Vagina (tissue), 2 donors: Measurements from ENCODE around the gene PLOD2. TPM values are rescaled to one million over a fixed set of nuclear protein-coding genes. Genes with fewer than 3 reads are reported as not detected.

Experiments
- DNase-seq, 2 donors: peaks; one replicate each; pipeline ENCODE4 v3.0.0-alpha.2; 2017; ENCODE audit errors: extremely low spot score in 2 of 2
- H3K27ac ChIP-seq: fragments of 200-600 bp; sonication (generic); one replicate; pipeline ENCODE4 v1.5.1; 2019
- H3K27me3 ChIP-seq: fragments of 200-600 bp; sonication (generic); one replicate; pipeline ENCODE4 v1.5.1; 2019
- H3K36me3 ChIP-seq, 2 donors: fragments of 200-600 bp; sonication (generic); one replicate each; pipeline ENCODE4 v1.5.1; 2017 to 2019
- H3K4me1 ChIP-seq: fragments of 200-600 bp; sonication (generic); one replicate; pipeline ENCODE4 v1.5.1; 2019
- H3K4me3 ChIP-seq, 2 donors: fragments of 200-600 bp; sonication (generic); 1 replicate in 1 of 2; 2 replicates in 1 of 2; pipeline ENCODE4 v1.5.1; 2016 to 2019
- H3K9me3 ChIP-seq: fragments of 200-600 bp; sonication (generic); one replicate; pipeline ENCODE4 v1.5.1; 2019
- POLR2A ChIP-seq, 2 donors: fragments of 450-650 bp; IDR thresholded peaks; one replicate each; pipeline ENCODE4 v1.6.1; 2017; ENCODE audit warnings: antibody characterized with exemption in 2 of 2, mild to moderate bottlenecking in 2 of 2, moderate library complexity in 2 of 2
- POLR2AphosphoS5 ChIP-seq, 2 donors: sonication (generic); formaldehyde crosslinking; IDR thresholded peaks; one replicate each; pipeline ENCODE4 v1.9.0; 2017; ENCODE audit warnings: antibody characterized with exemption in 2 of 2, mild to moderate bottlenecking in 2 of 2, low read depth in 1 of 2; ENCODE audit not compliant: insufficient read depth in 1 of 2
- intact Hi-C: fragments of 100-400 bp; cut with DNase I; formaldehyde crosslinking; loops from one replicate; pipeline ENCODE4 v1.15.1; 2023
- total RNA-seq: library from RNA; depleted of rRNA; stranded (reverse); fragments of >200 nt; gene quantifications from one replicate; pipeline ENCODE4 v1.2.3, GENCODE V29; 2016
- TF ChIP-seq, protein P1 (sequence below), 3 experiments: fragments of 450-650 bp in 2 of 3; fragments of 200-600 bp in 1 of 3; sonication (generic) in 1 of 3; IDR thresholded peaks; one replicate each; pipeline ENCODE4 v1.5.1; 2017 to 2019; ENCODE audit warnings: antibody characterized with exemption in 3 of 3, mild to moderate bottlenecking in 2 of 3, moderate library complexity in 2 of 3

PLOD2 gene
- total RNA-seq, 1 donor from 2014 or later, result 27.0 TPM

DNA sequence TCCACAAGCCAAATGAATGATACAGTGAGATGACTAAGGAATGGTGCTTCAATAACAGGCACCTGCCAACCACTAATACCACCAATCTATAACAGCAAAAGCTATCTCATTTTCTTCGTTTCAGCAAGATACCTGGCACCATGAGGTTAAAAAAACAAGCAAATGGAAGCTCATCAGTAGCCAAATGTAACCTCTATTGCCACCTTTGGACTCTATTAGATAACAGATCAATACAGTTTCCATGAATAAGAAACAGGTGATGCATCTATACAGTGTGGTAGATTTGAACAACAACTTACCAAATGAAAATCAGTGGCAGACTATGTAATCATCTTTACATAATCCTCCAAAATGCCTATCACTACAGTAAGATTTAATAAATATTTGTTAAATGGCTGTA lies 32.8 kb downstream of the PLOD2 start:
- Histone ChIP-seq H3K4me3 (no peak overlapping the region), H3K9me3 (no peaks in the 10 kb centered on the region), H3K36me3 (no peaks in the 10 kb centered on the region), H3K27me3 (no peaks in the 10 kb centered on the region), H3K27ac (no peak overlapping the region), H3K4me1 (peaks cover 24% of the 10 kb centered on the region)
- intact Hi-C loops, result no loop called here
- TF ChIP-seq POLR2A (IDR thresholded peaks at IDR 0.05) (no peak), POLR2AphosphoS5 (IDR thresholded peaks at IDR 0.05; ENCODE audit: insufficient read depth in 1 of 2, low read depth in 1 of 2) (no peak)
- TF ChIP-seq, protein P1, sequence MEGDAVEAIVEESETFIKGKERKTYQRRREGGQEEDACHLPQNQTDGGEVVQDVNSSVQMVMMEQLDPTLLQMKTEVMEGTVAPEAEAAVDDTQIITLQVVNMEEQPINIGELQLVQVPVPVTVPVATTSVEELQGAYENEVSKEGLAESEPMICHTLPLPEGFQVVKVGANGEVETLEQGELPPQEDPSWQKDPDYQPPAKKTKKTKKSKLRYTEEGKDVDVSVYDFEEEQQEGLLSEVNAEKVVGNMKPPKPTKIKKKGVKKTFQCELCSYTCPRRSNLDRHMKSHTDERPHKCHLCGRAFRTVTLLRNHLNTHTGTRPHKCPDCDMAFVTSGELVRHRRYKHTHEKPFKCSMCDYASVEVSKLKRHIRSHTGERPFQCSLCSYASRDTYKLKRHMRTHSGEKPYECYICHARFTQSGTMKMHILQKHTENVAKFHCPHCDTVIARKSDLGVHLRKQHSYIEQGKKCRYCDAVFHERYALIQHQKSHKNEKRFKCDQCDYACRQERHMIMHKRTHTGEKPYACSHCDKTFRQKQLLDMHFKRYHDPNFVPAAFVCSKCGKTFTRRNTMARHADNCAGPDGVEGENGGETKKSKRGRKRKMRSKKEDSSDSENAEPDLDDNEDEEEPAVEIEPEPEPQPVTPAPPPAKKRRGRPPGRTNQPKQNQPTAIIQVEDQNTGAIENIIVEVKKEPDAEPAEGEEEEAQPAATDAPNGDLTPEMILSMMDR (IDR thresholded peaks at IDR 0.05), result no peak
- DNase-seq, result no peak

- Histone ChIP-seq H3K4me1 (peaks cover 24% of the 10 kb centered on the region), H3K27me3 (no peaks in the 10 kb centered on the region), H3K9me3 (no peaks in the 10 kb centered on the region), H3K27ac (peak overlapping the region; percentile 36), H3K36me3 (no peaks in the 10 kb centered on the region), H3K4me3 (no peak overlapping the region)
- TF ChIP-seq POLR2AphosphoS5 (IDR thresholded peaks at IDR 0.05; ENCODE audit: insufficient read depth in 1 of 2, low read depth in 1 of 2) (peak; percentile 34 to 73), POLR2A (IDR thresholded peaks at IDR 0.05) (no peak)
- TF ChIP-seq, protein P1 (IDR thresholded peaks at IDR 0.05), result no peak
- no peak for DNase-seq
- intact Hi-C loops, result no loop called here
Measured at GRCh38 chr3:146125951-146126350, 35.0 kb downstream of the PLOD2 start.

GRCh38 chr3:146124126-146124801 lies 36.7 kb downstream of the PLOD2 start:
- Histone ChIP-seq H3K27me3 (no peaks in the 10 kb centered on the region), H3K27ac (no peak overlapping the region), H3K36me3 (no peaks in the 10 kb centered on the region), H3K9me3 (no peaks in the 10 kb centered on the region), H3K4me1 (peaks cover 19% of the 10 kb centered on the region), H3K4me3 (no peak overlapping the region)
- TF ChIP-seq, protein P1 (IDR thresholded peaks at IDR 0.05), result no peak
- TF ChIP-seq POLR2A (IDR thresholded peaks at IDR 0.05), result no peak
- TF ChIP-seq POLR2AphosphoS5 (IDR thresholded peaks at IDR 0.05; ENCODE audit: insufficient read depth in 1 of 2, low read depth in 1 of 2), result no peak
- intact Hi-C loops, result no loop called here
- no peak for DNase-seq

- no peaks in the 10 kb centered on the region for H3K4me1 ChIP-seq
- no peak overlapping the region for H3K27ac ChIP-seq
- intact Hi-C loops, result no loop called here
- no peaks in the 10 kb centered on the region for H3K9me3 ChIP-seq
- no peaks in the 10 kb centered on the region for H3K27me3 ChIP-seq
- no peak for DNase-seq
- no peaks in the 10 kb centered on the region for H3K36me3 ChIP-seq
- TF ChIP-seq POLR2AphosphoS5 (IDR thresholded peaks at IDR 0.05; ENCODE audit: insufficient read depth in 1 of 2, low read depth in 1 of 2) (no peak), POLR2A (IDR thresholded peaks at IDR 0.05) (no peak)
- TF ChIP-seq, protein P1 (IDR thresholded peaks at IDR 0.05), result no peak
- H3K4me3 ChIP-seq, result no peak overlapping the region
Measured at GRCh38 chr3:146117406-146118285, 43.3 kb downstream of the PLOD2 start.
